DOHH2 (cell line): Measurements from ENCODE around the gene ALAS1.

Source experiments
- H3F3A ChIP-seq: fragments of 200-600 bp; sonication (generic), shearing (Covaris generic); 2 replicates; pipeline ENCODE4 v1.6.0; 2016; ENCODE audit warnings: antibody characterized with exemption, mild to moderate bottlenecking; ENCODE audit not compliant: control insufficient read depth, insufficient read depth
- H3K27ac ChIP-seq: fragments of 200-600 bp; sonication (generic); 2 replicates; pipeline ENCODE4 v1.5.1; 2014; ENCODE audit warnings: low read depth, mild to moderate bottlenecking, low read length, moderate library complexity
- H3K27me3 ChIP-seq: fragments of 200-600 bp; sonication (generic); 2 replicates; pipeline ENCODE4 v1.6.1; 2014; ENCODE audit warnings: mild to moderate bottlenecking, low read length, mixed read lengths; ENCODE audit not compliant: control insufficient read depth
- H3K36me3 ChIP-seq: fragments of 200-600 bp; sonication (generic); 2 replicates; pipeline ENCODE4 v1.6.1; 2014; ENCODE audit warnings: mild to moderate bottlenecking, low read length, moderate library complexity, mixed read lengths; ENCODE audit not compliant: control insufficient read depth
- H3K4me1 ChIP-seq: fragments of 200-600 bp; sonication (generic); 2 replicates; pipeline ENCODE4 v1.6.1; 2014; ENCODE audit warnings: mild to moderate bottlenecking, low read length, mixed read lengths; ENCODE audit not compliant: control insufficient read depth
- H3K4me2 ChIP-seq: fragments of 200-600 bp; sonication (generic); 2 replicates; pipeline ENCODE4 v1.6.0; 2014; ENCODE audit warnings: mild to moderate bottlenecking, low read length, moderate library complexity
- H3K4me3 ChIP-seq: fragments of 200-600 bp; sonication (generic); 2 replicates; pipeline ENCODE4 v1.5.1; 2014; ENCODE audit warnings: mild to moderate bottlenecking, low read length, mixed read lengths
- H3K79me2 ChIP-seq: fragments of 200-600 bp; sonication (generic); 2 replicates; pipeline ENCODE4 v1.6.1; 2014; ENCODE audit warnings: mild to moderate bottlenecking, low read length, mixed read lengths; ENCODE audit not compliant: control insufficient read depth
- H3K9me2 ChIP-seq: fragments of 200-600 bp; sonication (generic); replicated peaks from 2 replicates; pipeline ENCODE4 v1.6.1; 2014; ENCODE audit warnings: mild to moderate bottlenecking, low read length, mixed read lengths; ENCODE audit not compliant: control insufficient read depth
- H3K9me3 ChIP-seq: fragments of 200-600 bp; sonication (generic); 2 replicates; pipeline ENCODE4 v1.6.1; 2014; ENCODE audit warnings: antibody characterized with exemption, low read length, mixed read lengths; ENCODE audit not compliant: control insufficient read depth, insufficient read depth
- H4K20me1 ChIP-seq: fragments of 200-600 bp; sonication (generic); 2 replicates; pipeline ENCODE4 v1.6.0; 2014; ENCODE audit warnings: low read depth, mild to moderate bottlenecking, antibody characterized with exemption, low read length, moderate library complexity; ENCODE audit not compliant: control insufficient read depth, insufficient read depth
- EZH2phosphoT487 ChIP-seq: fragments of 200-600 bp; sonication (generic); IDR thresholded peaks from 2 replicates; pipeline ENCODE4 v1.6.1; 2017; ENCODE audit warnings: borderline replicate concordance, mild to moderate bottlenecking, antibody characterized with exemption, low read length, moderate library complexity, mixed read lengths
- TF ChIP-seq, protein P1 (sequence below): fragments of 200-600 bp; sonication (generic); IDR thresholded peaks from one replicate; pipeline ENCODE4 v1.5.1; 2014; ENCODE audit warnings: antibody characterized with exemption, mild to moderate bottlenecking, low read depth, low read length; ENCODE audit not compliant: poor library complexity, severe bottlenecking

ALAS1 gene

DNA sequence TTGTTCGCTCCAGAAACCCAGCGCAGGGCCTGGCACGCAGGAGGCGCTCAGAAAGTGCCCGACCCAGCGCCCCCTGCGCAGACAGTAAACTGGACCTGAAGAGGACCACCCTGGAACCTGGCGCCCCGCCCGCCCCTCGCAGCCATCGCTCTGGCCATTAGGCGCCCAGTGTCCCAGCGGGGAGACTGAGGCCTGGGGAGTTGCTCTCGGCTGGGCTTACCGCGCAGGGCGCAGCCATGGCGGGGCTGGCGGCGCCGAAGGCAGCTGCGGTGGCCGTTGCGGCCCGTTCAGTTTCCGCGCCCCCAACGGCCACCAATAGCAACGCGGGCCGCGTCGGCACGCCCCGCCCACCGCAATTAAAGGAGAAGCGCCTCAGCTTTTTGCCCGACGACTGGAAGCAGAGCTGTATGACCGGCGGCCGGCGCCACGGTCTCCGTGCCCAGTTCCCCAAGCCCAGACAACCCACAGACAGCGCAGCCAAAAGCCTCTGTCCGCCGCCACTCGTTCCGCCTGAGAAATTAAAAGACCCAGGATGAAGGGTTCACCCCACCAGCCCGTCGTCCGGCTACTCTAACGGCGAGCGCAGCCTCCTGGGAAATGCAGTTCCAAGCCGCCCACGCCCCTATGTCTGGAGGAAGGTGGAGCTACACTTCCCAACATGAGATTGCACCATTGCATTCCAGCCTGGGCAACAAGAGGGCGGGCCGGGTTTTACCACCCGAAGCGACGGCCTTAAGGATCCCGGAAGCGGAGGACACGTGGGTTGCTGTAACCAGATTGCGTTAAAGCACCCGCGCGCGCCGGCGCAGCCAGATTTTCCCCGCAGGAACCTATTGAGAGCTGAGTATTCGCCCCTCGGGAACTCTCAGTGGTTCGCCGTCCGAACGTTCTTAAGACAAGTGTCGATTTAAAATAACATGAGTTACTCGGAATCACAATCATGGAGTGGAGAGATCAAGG is 43.5 kb upstream of the ALAS1 start, which contains the start of gene POC1A:
Gene POC1A (minus strand): TSS at position 289 of the 960 bp plus-strand sequence. CDS start 51 bp downstream, at position 238.
- peak within 1 kb of the TSS; percentile 92 for H3K4me3 ChIP-seq
- H4K20me1 ChIP-seq = no peaks in the 10 kb centered on the region
- H3K27me3 ChIP-seq = no peaks in the 10 kb centered on the region
- H3K79me2 ChIP-seq = peaks cover 29% of the 10 kb centered on the region
- peaks cover 18% of the 10 kb centered on the region for H3K4me1 ChIP-seq
- H3K36me3 ChIP-seq = peaks cover 18% of the 10 kb centered on the region
- H3K27ac ChIP-seq = peak within 1 kb of the TSS; percentile 61
- H3K9me3 ChIP-seq = no peaks in the 10 kb centered on the region
- no peaks in the 10 kb centered on the region for H3F3A ChIP-seq
- TF ChIP-seq, protein P1, sequence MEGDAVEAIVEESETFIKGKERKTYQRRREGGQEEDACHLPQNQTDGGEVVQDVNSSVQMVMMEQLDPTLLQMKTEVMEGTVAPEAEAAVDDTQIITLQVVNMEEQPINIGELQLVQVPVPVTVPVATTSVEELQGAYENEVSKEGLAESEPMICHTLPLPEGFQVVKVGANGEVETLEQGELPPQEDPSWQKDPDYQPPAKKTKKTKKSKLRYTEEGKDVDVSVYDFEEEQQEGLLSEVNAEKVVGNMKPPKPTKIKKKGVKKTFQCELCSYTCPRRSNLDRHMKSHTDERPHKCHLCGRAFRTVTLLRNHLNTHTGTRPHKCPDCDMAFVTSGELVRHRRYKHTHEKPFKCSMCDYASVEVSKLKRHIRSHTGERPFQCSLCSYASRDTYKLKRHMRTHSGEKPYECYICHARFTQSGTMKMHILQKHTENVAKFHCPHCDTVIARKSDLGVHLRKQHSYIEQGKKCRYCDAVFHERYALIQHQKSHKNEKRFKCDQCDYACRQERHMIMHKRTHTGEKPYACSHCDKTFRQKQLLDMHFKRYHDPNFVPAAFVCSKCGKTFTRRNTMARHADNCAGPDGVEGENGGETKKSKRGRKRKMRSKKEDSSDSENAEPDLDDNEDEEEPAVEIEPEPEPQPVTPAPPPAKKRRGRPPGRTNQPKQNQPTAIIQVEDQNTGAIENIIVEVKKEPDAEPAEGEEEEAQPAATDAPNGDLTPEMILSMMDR = peak; percentile 24
- TF ChIP-seq EZH2phosphoT487 = no peak
- H3K9me2 ChIP-seq = no peaks in the 10 kb centered on the region
- H3K4me2 ChIP-seq = peak within 1 kb of the TSS; percentile 96

DNA sequence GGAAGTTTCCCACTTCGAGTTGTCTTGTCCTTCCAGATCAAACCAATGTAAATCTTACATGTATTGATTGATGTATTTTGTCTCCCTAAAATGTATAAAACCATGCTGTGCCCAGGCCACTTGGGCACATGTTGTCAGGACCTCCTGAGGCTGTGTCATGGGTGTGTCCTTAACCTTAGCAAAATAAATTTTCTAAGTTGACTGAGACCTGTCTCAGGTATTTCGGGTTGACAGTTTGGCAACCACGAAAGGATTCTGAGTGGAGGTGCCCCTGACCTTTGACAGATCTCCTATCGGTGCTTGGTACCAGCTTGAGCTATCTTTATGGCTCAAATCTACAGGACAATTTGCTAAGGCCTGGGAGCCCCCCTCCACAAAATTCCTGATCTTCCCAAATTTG is 42.0 kb upstream of the ALAS1 start:
- no peaks in the 10 kb centered on the region for H3K27me3 ChIP-seq
- peaks cover 18% of the 10 kb centered on the region for H3K4me1 ChIP-seq
- no peak overlapping the region for H3K27ac ChIP-seq
- peaks cover 3% of the 10 kb centered on the region for H3K36me3 ChIP-seq
- 0 out of 2 replicates have a peak overlapping the region, but pooled peaks have one; percentile 7 for H3K4me3 ChIP-seq
- no peaks in the 10 kb centered on the region for H3K9me3 ChIP-seq
- no peak for TF ChIP-seq EZH2phosphoT487
- TF ChIP-seq, protein P1 = no peak
- no peaks in the 10 kb centered on the region for H4K20me1 ChIP-seq
- peak overlapping the region; percentile 25 for H3K4me2 ChIP-seq
- no peaks in the 10 kb centered on the region for H3K9me2 ChIP-seq
- H3K79me2 ChIP-seq = peaks cover 26% of the 10 kb centered on the region
- H3F3A ChIP-seq = no peaks in the 10 kb centered on the region

DNA sequence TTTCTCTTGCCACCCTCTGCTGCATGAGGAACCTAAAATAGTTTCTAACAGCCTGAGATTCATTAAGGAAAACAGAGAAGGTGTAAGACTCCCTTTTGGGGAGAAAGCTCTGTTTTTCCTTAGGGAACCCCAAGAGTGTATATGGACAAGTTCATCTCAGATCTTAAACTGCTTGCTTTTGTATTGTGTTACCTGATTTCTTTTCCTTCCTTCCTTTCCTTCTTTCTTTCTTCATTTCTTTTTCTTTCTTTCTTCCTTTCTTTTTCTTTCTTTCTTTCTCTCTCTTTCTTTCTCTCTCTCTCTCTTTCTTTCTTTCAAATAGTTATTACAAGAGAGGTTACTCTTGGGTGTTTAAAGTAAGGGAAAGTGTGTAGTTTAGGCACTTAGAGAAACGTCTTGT is 38.5 kb upstream of the ALAS1 start:
- peaks cover 8% of the 10 kb centered on the region for H3K4me1 ChIP-seq
- H4K20me1 ChIP-seq = no peaks in the 10 kb centered on the region
- no peaks in the 10 kb centered on the region for H3K27me3 ChIP-seq
- no peak overlapping the region for H3K27ac ChIP-seq
- H3F3A ChIP-seq = no peaks in the 10 kb centered on the region
- H3K79me2 ChIP-seq = no peaks in the 10 kb centered on the region
- TF ChIP-seq, protein P1 = no peak
- TF ChIP-seq EZH2phosphoT487 = no peak
- no peak overlapping the region for H3K4me3 ChIP-seq
- H3K9me3 ChIP-seq = no peaks in the 10 kb centered on the region
- no peaks in the 10 kb centered on the region for H3K36me3 ChIP-seq
- no peak overlapping the region for H3K4me2 ChIP-seq
- H3K9me2 ChIP-seq = no peaks in the 10 kb centered on the region
